GM12874 (cell line): ENCODE measurements around the gene CSF2RB.

Experiments used
- TF ChIP-seq, protein P1 (sequence below): IDR thresholded peaks from 2 replicates; pipeline ENCODE4 v1.5.1; 2011; ENCODE audit warnings: low read depth, mild to moderate bottlenecking, control low read depth, low read length, moderate library complexity; ENCODE audit not compliant: insufficient read depth

CSF2RB gene

GRCh38 chr22:36954251-36955014, 41.0 kb downstream of the CSF2RB start:
- TF ChIP-seq, protein P1, sequence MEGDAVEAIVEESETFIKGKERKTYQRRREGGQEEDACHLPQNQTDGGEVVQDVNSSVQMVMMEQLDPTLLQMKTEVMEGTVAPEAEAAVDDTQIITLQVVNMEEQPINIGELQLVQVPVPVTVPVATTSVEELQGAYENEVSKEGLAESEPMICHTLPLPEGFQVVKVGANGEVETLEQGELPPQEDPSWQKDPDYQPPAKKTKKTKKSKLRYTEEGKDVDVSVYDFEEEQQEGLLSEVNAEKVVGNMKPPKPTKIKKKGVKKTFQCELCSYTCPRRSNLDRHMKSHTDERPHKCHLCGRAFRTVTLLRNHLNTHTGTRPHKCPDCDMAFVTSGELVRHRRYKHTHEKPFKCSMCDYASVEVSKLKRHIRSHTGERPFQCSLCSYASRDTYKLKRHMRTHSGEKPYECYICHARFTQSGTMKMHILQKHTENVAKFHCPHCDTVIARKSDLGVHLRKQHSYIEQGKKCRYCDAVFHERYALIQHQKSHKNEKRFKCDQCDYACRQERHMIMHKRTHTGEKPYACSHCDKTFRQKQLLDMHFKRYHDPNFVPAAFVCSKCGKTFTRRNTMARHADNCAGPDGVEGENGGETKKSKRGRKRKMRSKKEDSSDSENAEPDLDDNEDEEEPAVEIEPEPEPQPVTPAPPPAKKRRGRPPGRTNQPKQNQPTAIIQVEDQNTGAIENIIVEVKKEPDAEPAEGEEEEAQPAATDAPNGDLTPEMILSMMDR = no peak

- TF ChIP-seq, protein P1 = no peak
Measured at GRCh38 chr22:36955691-36956090, 42.3 kb downstream of the CSF2RB start.

DNA sequence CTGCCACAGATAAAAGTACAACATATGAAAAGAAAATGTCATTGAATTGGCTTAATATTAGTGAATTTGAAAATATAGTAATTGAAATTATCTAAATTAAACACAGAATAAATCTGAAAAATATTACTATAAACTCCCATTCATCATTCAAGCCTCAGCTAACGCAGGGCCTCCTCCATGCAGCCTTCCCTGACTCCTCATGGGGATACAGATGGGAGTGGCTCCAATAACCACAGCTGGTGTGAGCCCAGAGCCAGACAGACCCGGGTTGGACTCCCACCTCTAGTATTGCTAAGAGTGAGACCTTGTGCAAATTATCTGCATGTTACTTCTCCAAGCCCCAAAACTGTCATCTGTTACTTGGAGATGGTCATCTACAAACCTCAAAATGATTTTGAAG, 44.9 kb downstream of the CSF2RB start:
- TF ChIP-seq, protein P1 = no peak

GRCh38 chr22:36961626-36962025, 48.2 kb downstream of the CSF2RB start:
- TF ChIP-seq, protein P1 = no peak

- TF ChIP-seq, protein P1 = no peak
Measured at GRCh38 chr22:36963302-36963701, 49.9 kb downstream of the CSF2RB start.

- TF ChIP-seq, protein P1 = no peak
Measured at GRCh38 chr22:36964106-36964505, 50.7 kb downstream of the CSF2RB start.

DNA sequence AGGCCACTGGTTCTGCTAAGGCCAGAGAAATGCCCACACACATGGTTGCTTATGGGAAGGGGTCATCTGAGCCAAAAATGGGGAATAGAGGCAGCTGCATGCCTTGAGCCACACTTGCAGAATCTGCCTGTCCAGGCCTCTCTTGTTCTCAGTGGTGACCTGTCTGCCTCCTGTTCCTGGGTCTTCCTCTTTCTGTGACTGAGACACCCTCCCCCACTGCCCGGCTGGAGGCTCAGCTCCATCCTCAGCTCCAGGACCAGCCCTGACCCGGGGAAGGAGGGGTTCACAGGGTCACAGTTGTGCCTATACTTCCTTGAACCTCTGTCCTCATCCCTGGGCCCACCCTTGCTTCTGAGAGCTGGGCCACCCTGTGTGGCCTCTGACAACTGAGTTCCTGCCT, 52.3 kb downstream of the CSF2RB start:
- TF ChIP-seq, protein P1 = no peak
